ENCODE results near the gene GPR55.

The GPR55 gene, protein sequence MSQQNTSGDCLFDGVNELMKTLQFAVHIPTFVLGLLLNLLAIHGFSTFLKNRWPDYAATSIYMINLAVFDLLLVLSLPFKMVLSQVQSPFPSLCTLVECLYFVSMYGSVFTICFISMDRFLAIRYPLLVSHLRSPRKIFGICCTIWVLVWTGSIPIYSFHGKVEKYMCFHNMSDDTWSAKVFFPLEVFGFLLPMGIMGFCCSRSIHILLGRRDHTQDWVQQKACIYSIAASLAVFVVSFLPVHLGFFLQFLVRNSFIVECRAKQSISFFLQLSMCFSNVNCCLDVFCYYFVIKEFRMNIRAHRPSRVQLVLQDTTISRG

GRCh38 chr2:230924470-230925341 is at the start of gene GPR55:
GPR55 (minus strand) TSS chr2:230925242; CDS start chr2:230910962, 14,280 bp downstream.
- H3K4me3 ChIP-seq (IDR thresholded peaks at IDR 0.05; ENCODE audit: insufficient read depth, low read depth, low read length) = no peak within 1 kb of the TSS
- peak within 1 kb of the TSS; percentile 50 for H2AFZ ChIP-seq (ENCODE audit: low read depth)
- H3K36me3 ChIP-seq (ENCODE audit: insufficient read depth) = no peaks in the 10 kb centered on the region
- no peaks in the 10 kb centered on the region; the same call in 1 of the 2 replicates for H3K79me2 ChIP-seq (ENCODE audit: insufficient read depth, low read depth)
- peak within 1 kb of the TSS; percentile 72; the same call in 1 of the 2 replicates for H3K9ac ChIP-seq
- H3K4me2 ChIP-seq = peak within 1 kb of the TSS; percentile 53
- H3K4me1 ChIP-seq (ENCODE audit: low read depth, poor library complexity, severe bottlenecking) = peaks cover 94% of the 10 kb centered on the region
- peak within 1 kb of the TSS; percentile 99 for H3K27ac ChIP-seq
- TF ChIP-seq, protein P1, sequence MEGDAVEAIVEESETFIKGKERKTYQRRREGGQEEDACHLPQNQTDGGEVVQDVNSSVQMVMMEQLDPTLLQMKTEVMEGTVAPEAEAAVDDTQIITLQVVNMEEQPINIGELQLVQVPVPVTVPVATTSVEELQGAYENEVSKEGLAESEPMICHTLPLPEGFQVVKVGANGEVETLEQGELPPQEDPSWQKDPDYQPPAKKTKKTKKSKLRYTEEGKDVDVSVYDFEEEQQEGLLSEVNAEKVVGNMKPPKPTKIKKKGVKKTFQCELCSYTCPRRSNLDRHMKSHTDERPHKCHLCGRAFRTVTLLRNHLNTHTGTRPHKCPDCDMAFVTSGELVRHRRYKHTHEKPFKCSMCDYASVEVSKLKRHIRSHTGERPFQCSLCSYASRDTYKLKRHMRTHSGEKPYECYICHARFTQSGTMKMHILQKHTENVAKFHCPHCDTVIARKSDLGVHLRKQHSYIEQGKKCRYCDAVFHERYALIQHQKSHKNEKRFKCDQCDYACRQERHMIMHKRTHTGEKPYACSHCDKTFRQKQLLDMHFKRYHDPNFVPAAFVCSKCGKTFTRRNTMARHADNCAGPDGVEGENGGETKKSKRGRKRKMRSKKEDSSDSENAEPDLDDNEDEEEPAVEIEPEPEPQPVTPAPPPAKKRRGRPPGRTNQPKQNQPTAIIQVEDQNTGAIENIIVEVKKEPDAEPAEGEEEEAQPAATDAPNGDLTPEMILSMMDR (conservative IDR thresholded peaks at IDR 0.05; ENCODE audit: low read depth, low read length) = peak; percentile 37; the same call in 1 of the 2 replicates
- no peaks in the 10 kb centered on the region for H3K27me3 ChIP-seq (ENCODE audit: insufficient read depth, low read depth)
- no peaks in the 10 kb centered on the region for H4K20me1 ChIP-seq (ENCODE audit: insufficient read depth)

GRCh38 chr2:230974096-230974913 is 49.3 kb upstream of the GPR55 start:
- Histone ChIP-seq H3K79me2 (ENCODE audit: insufficient read depth, low read depth) (no peaks in the 10 kb centered on the region), H4K20me1 (ENCODE audit: insufficient read depth) (no peaks in the 10 kb centered on the region), H2AFZ (ENCODE audit: low read depth) (peak overlapping the region; percentile 55; the same call in 1 of the 2 replicates), H3K4me2 (peak overlapping the region; percentile 81), H3K27ac (peak overlapping the region; percentile 85), H3K36me3 (ENCODE audit: insufficient read depth) (no peaks in the 10 kb centered on the region), H3K4me1 (ENCODE audit: low read depth, poor library complexity, severe bottlenecking) (peaks cover 76% of the 10 kb centered on the region), H3K27me3 (ENCODE audit: insufficient read depth, low read depth) (no peaks in the 10 kb centered on the region), H3K4me3 (IDR thresholded peaks at IDR 0.05; ENCODE audit: insufficient read depth, low read depth, low read length) (peak overlapping the region; percentile 43), H3K9ac (peak overlapping the region; percentile 53; the same call in 1 of the 2 replicates)
- TF ChIP-seq, protein P1 (conservative IDR thresholded peaks at IDR 0.05; ENCODE audit: low read depth, low read length) = no peak

DNA sequence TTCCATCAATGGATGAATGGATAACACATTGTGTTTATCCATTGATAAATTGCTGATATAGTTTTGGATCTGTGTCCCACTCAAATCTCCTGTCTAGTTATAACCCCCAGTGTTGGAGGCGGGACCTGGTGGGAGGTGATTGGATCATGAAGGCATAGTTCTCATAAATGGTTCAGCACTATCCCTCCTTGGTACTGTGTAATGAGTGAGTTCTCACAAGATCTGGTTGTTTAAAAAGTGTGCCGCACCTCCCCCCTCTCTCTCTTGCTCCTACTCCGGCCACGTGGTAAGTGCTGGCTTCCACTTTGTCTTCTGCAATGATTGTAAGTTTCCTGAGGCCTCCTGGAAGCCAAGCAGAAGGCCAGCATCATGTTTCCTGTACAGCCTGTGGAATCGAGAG is 47.0 kb upstream of the GPR55 start:
- peaks cover 62% of the 10 kb centered on the region for H3K4me1 ChIP-seq (ENCODE audit: low read depth, poor library complexity, severe bottlenecking)
- H3K4me2 ChIP-seq = no peak overlapping the region
- no peak overlapping the region for H3K27ac ChIP-seq
- no peaks in the 10 kb centered on the region for H3K27me3 ChIP-seq (ENCODE audit: insufficient read depth, low read depth)
- H3K9ac ChIP-seq = no peak overlapping the region
- no peaks in the 10 kb centered on the region for H4K20me1 ChIP-seq (ENCODE audit: insufficient read depth)
- no peak overlapping the region for H2AFZ ChIP-seq (ENCODE audit: low read depth)
- no peak overlapping the region for H3K4me3 ChIP-seq (IDR thresholded peaks at IDR 0.05; ENCODE audit: insufficient read depth, low read depth, low read length)
- TF ChIP-seq, protein P1 (conservative IDR thresholded peaks at IDR 0.05; ENCODE audit: low read depth, low read length) = no peak
- H3K79me2 ChIP-seq (ENCODE audit: insufficient read depth, low read depth) = no peaks in the 10 kb centered on the region
- no peaks in the 10 kb centered on the region for H3K36me3 ChIP-seq (ENCODE audit: insufficient read depth)

DNA sequence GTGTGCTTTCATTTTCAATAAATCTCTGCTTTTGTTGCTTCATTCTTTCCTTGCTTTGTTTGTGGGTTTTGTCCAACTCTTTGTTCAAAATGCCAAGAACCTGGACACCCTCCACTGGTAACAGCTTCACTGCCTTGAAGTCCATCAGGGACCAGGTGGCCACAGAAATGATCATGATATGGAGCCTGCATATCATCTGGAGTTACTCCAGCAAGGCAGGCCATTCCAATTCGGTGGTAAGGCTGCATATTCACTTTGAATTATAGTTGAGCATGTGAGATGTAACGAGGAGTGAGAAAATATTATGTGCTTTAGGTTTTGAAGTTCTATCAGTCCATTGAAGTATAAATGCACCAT is 44.6 kb upstream of the GPR55 start:
- Histone ChIP-seq H3K79me2 (ENCODE audit: insufficient read depth, low read depth) (no peaks in the 10 kb centered on the region), H3K4me3 (IDR thresholded peaks at IDR 0.05; ENCODE audit: insufficient read depth, low read depth, low read length) (no peak overlapping the region), H4K20me1 (ENCODE audit: insufficient read depth) (no peaks in the 10 kb centered on the region), H2AFZ (ENCODE audit: low read depth) (no peak overlapping the region), H3K36me3 (ENCODE audit: insufficient read depth) (no peaks in the 10 kb centered on the region), H3K27me3 (ENCODE audit: insufficient read depth, low read depth) (no peaks in the 10 kb centered on the region), H3K27ac (no peak overlapping the region), H3K4me2 (no peak overlapping the region), H3K9ac (no peak overlapping the region), H3K4me1 (ENCODE audit: low read depth, poor library complexity, severe bottlenecking) (peaks cover 38% of the 10 kb centered on the region)
- TF ChIP-seq, protein P1 (conservative IDR thresholded peaks at IDR 0.05; ENCODE audit: low read depth, low read length) = no peak

All from KMS-11 (cell line).